GM10266 (cell line): Measurements from ENCODE around the gene ABCC1.
"Not testable (repeated sequence)": the region's sequence is repeated elsewhere in the genome, so short reads cannot be mapped to it uniquely, and the experiment has no call there.

Experiments
- DNase-seq: peaks from one replicate; pipeline ENCODE4 v3.0.0; 2012; ENCODE audit errors: extremely low spot score
- CTCF ChIP-seq: IDR thresholded peaks from 2 replicates; pipeline ENCODE4 v1.5.1; 2012; ENCODE audit warnings: mild to moderate bottlenecking, low read depth; ENCODE audit not compliant: control insufficient read depth, insufficient read depth; ENCODE audit errors: missing control alignments

The ABCC1 gene

GRCh38 chr16:15913046-15913698, 36.2 kb upstream of the ABCC1 start:
- no peak for TF ChIP-seq CTCF
- DNase-seq, result no peak

GRCh38 chr16:15915555-15916081, 33.8 kb upstream of the ABCC1 start:
- DNase-seq, result no peak
- TF ChIP-seq CTCF, result no peak

GRCh38 chr16:15916323-15916722, 33.1 kb upstream of the ABCC1 start:
- no peak for DNase-seq
- TF ChIP-seq CTCF, result no peak

- not testable (repeated sequence) for DNase-seq
Observed at GRCh38 chr16:15918314-15918713, 31.1 kb upstream of the ABCC1 start.

- DNase-seq, result no peak
- TF ChIP-seq CTCF, result no peak
Observed at GRCh38 chr16:15919331-15919730, 30.1 kb upstream of the ABCC1 start.

GRCh38 chr16:15924996-15925395, 24.4 kb upstream of the ABCC1 start:
- TF ChIP-seq CTCF, result no peak
- no peak for DNase-seq

GRCh38 chr16:15925631-15926030, 23.8 kb upstream of the ABCC1 start:
- TF ChIP-seq CTCF, result no peak
- no peak for DNase-seq
